Mesenchymal stem cell (in vitro differentiated cells and primary cell): ENCODE results near the gene PIP4K2A.

Experiments used
- DNase-seq: peaks from one replicate; pipeline ENCODE4 v3.0.0-alpha.2; 2013
- H2AFZ ChIP-seq: one replicate; pipeline ENCODE4 v1.6.1; 2013; ENCODE audit warnings: low read depth, mild to moderate bottlenecking, control low read depth, inconsistent platforms, low read length, moderate library complexity
- H2AK5ac ChIP-seq: 2 replicates; pipeline ENCODE4 v1.6.1; 2013; ENCODE audit warnings: low read length, moderate library complexity, mild to moderate bottlenecking, inconsistent platforms; ENCODE audit not compliant: severe bottlenecking
- H2BK120ac ChIP-seq: one replicate; pipeline ENCODE4 v1.6.1; 2013; ENCODE audit warnings: low read depth, mild to moderate bottlenecking, inconsistent platforms, low read length, moderate library complexity
- H2BK12ac ChIP-seq, 2 experiments: one replicate each; pipeline ENCODE4 v1.6.1; 2013; ENCODE audit warnings: inconsistent platforms in 2 of 2, low read length in 2 of 2, mild to moderate bottlenecking in 2 of 2, moderate library complexity in 2 of 2, control low read depth in 1 of 2
- H2BK15ac ChIP-seq: one replicate; pipeline ENCODE4 v1.6.1; 2013; ENCODE audit warnings: mild to moderate bottlenecking, low read depth, inconsistent platforms; ENCODE audit not compliant: poor library complexity, severe bottlenecking
- H2BK5ac ChIP-seq: 2 replicates; pipeline ENCODE4 v1.6.1; 2013; ENCODE audit warnings: low read depth, mild to moderate bottlenecking, low read length, control low read depth, inconsistent platforms; ENCODE audit not compliant: poor library complexity, severe bottlenecking
- H3K14ac ChIP-seq, 2 experiments: one replicate each; pipeline ENCODE4 v1.6.1; 2013; ENCODE audit warnings: inconsistent platforms in 2 of 2, low read length in 2 of 2, control low read depth in 1 of 2, mild to moderate bottlenecking in 1 of 2, moderate library complexity in 1 of 2
- H3K18ac ChIP-seq, 2 experiments: one replicate each; pipeline ENCODE4 v1.6.1; 2013; ENCODE audit warnings: inconsistent platforms in 2 of 2, low read length in 2 of 2, control low read depth in 1 of 2, low read depth in 1 of 2, mild to moderate bottlenecking in 1 of 2
- H3K23ac ChIP-seq, 2 experiments: one replicate each; pipeline ENCODE4 v1.6.1; 2013; ENCODE audit warnings: inconsistent platforms in 2 of 2, low read length in 2 of 2, mild to moderate bottlenecking in 2 of 2, moderate library complexity in 2 of 2, control low read depth in 1 of 2
- H3K27ac ChIP-seq: 2 replicates; pipeline ENCODE4 v1.5.1; 2013; ENCODE audit warnings: mild to moderate bottlenecking, moderate library complexity, low read length, control low read depth, inconsistent platforms; ENCODE audit not compliant: poor library complexity, severe bottlenecking
- H3K27me3 ChIP-seq, 2 experiments: 2 replicates each; pipeline versions ENCODE4 v1.6.1 to v1.7.0; 2013; ENCODE audit warnings: low read length in 2 of 2, mild to moderate bottlenecking in 2 of 2, moderate library complexity in 2 of 2, control low read depth in 1 of 2, inconsistent platforms in 1 of 2; ENCODE audit not compliant: control insufficient read depth in 1 of 2, insufficient read depth in 1 of 2
- H3K36me3 ChIP-seq, 2 experiments: 2 replicates each; pipeline versions ENCODE4 v1.6.1 to v1.7.0; 2013; ENCODE audit warnings: low read length in 2 of 2, control low read depth in 1 of 2, inconsistent platforms in 1 of 2, low read depth in 1 of 2, mild to moderate bottlenecking in 1 of 2; ENCODE audit not compliant: insufficient read depth in 2 of 2, control insufficient read depth in 1 of 2
- H3K4ac ChIP-seq, 2 experiments: one replicate each; pipeline ENCODE4 v1.6.1; 2013; ENCODE audit warnings: inconsistent platforms in 2 of 2, low read length in 2 of 2, mild to moderate bottlenecking in 2 of 2, moderate library complexity in 2 of 2, control low read depth in 1 of 2, low read depth in 1 of 2
- H3K4me1 ChIP-seq: 2 replicates; pipeline ENCODE4 v1.6.1; 2013; ENCODE audit warnings: low read depth, low read length, control low read depth; ENCODE audit not compliant: control insufficient read depth, insufficient read depth
- H3K4me2 ChIP-seq: 2 replicates; pipeline ENCODE4 v1.6.1; 2013; ENCODE audit warnings: low read length, mild to moderate bottlenecking, inconsistent platforms; ENCODE audit not compliant: poor library complexity, severe bottlenecking
- H3K4me3 ChIP-seq, 2 experiments: 2 replicates each; pipeline versions ENCODE4 v1.5.1 to v1.7.0; 2013; ENCODE audit warnings: low read length in 2 of 2, mild to moderate bottlenecking in 2 of 2, control low read depth in 1 of 2, low read depth in 1 of 2; ENCODE audit not compliant: insufficient read depth in 1 of 2
- H3K79me1 ChIP-seq: replicated peaks from 2 replicates; pipeline ENCODE4 v1.6.1; 2013; ENCODE audit warnings: mild to moderate bottlenecking, control low read depth, low read length, inconsistent platforms; ENCODE audit not compliant: poor library complexity, severe bottlenecking
- H3K9ac ChIP-seq: 2 replicates; pipeline ENCODE4 v1.7.0; 2013; ENCODE audit warnings: mild to moderate bottlenecking, low read length, moderate library complexity
- H3K9me3 ChIP-seq: 2 replicates; pipeline ENCODE4 v1.7.0; 2013; ENCODE audit warnings: mild to moderate bottlenecking, low read length; ENCODE audit not compliant: control insufficient read depth
- H4K8ac ChIP-seq: one replicate; pipeline ENCODE4 v1.6.1; 2013; ENCODE audit warnings: inconsistent platforms, mild to moderate bottlenecking, low read length, moderate library complexity
- H4K91ac ChIP-seq: one replicate; pipeline ENCODE4 v1.6.1; 2013; ENCODE audit warnings: mild to moderate bottlenecking, low read length, inconsistent platforms
- WGBS: methylation state at CpG from one replicate; pipeline ENCODE4 v1.1.7; 2013; ENCODE audit warnings: mixed read lengths; 5-methylcytosine and 5-hydroxymethylcytosine counted together

PIP4K2A gene

DNA sequence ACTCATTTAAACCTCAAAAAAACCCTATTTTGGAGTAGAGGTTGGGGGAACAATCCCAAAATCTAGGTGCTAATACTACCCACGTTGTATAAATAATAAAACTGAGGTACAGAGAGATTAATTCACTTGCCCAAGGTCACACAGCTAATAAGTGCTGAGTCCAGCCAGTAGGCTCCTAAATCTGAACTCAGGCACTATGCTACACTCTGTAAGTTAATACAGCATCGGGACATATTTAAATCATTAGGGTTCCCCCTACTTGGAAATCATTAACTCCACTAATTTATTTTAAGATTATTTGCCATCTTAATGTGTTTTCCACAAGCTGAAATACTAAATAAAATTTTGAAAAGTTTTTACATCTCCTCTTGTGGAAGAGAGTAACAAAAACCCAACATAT lies 24.2 kb downstream of the PIP4K2A start:
- Histone ChIP-seq H2BK12ac (no peak overlapping the region), H3K23ac (no peak overlapping the region), H3K14ac (no peak overlapping the region), H3K9me3 (no peaks in the 10 kb centered on the region), H4K91ac (no peak overlapping the region), H4K8ac (no peak overlapping the region), H3K4ac (no peak overlapping the region), H3K4me2 (no peak overlapping the region), H3K9ac (no peak overlapping the region), H3K27ac (no peak overlapping the region), H3K36me3 (no peaks in the 10 kb centered on the region), H2BK120ac (no peak overlapping the region), H2BK15ac (no peak overlapping the region), H2AK5ac (no peak overlapping the region), H3K4me1 (peaks cover 6% of the 10 kb centered on the region), H3K18ac (no peak overlapping the region), H2BK5ac (no peak overlapping the region), H2AFZ (no peak overlapping the region), H3K4me3 (no peak overlapping the region), H3K27me3 (no peaks in the 10 kb centered on the region), H3K79me1 (peaks cover 13% of the 10 kb centered on the region)
- DNase-seq = no peak
- WGBS = 67% methylated on average over 2 of the region's 2 CpGs

DNA sequence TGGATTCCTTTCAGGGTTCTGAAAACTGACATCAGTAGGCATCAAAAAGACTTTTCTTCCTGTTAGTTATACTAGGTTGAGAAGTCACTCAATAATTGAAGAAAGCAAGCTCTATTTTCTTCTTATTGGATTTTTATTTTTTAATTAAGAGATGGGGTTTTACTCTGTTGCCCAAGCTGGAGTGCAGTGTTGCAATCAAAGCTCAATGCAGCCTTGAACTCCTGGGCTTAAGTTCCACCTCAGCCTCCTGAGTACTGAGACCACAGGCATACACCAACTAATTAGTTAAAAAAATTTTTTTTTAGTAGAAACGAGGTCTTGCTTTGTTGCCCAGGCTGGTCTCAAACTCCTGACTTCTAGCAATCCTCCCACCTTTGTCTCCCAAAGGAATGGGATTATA lies 28.0 kb downstream of the PIP4K2A start:
- Histone ChIP-seq H4K8ac (no peak overlapping the region), H2BK15ac (no peak overlapping the region), H4K91ac (no peak overlapping the region), H3K9ac (no peak overlapping the region), H3K79me1 (peaks cover 11% of the 10 kb centered on the region), H3K27me3 (no peaks in the 10 kb centered on the region), H3K27ac (no peak overlapping the region), H2BK12ac (no peak overlapping the region), H3K4ac (no peak overlapping the region), H3K4me2 (no peak overlapping the region), H3K23ac (no peak overlapping the region), H2BK5ac (no peak overlapping the region), H3K14ac (no peak overlapping the region), H3K18ac (no peak overlapping the region), H3K36me3 (no peaks in the 10 kb centered on the region), H3K9me3 (no peaks in the 10 kb centered on the region), H3K4me1 (peaks cover 19% of the 10 kb centered on the region), H2AK5ac (no peak overlapping the region), H3K4me3 (no peak overlapping the region), H2BK120ac (no peak overlapping the region), H2AFZ (no peak overlapping the region)
- 100% methylated on average over 1 of the region's 1 CpG for WGBS
- DNase-seq = no peak

DNA sequence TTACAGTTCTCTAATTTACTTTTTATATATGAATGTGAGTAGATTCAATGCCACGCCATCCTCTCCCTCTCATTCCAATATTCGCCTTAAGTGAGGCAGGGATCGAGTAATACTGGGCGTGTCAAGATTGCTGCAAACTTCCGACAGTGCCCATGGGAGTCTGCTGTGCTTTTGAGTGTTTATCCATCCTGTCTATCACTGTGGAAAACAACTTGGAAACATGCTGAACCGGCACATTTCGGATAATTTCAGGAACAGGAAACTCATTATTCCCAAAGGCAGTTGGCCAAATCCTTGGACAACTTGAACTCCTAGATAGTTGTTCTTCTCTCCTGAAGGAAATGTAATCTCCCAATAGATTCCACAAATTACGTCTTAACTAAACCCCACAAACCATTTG lies 28.5 kb downstream of the PIP4K2A start:
- Histone ChIP-seq H3K27ac (no peak overlapping the region), H3K4ac (no peak overlapping the region), H2BK15ac (no peak overlapping the region), H2BK12ac (no peak overlapping the region), H3K4me2 (no peak overlapping the region), H3K4me1 (peaks cover 20% of the 10 kb centered on the region), H3K4me3 (no peak overlapping the region), H3K36me3 (no peaks in the 10 kb centered on the region), H3K23ac (no peak overlapping the region), H2AK5ac (no peak overlapping the region), H4K8ac (no peak overlapping the region), H2BK5ac (no peak overlapping the region), H2AFZ (no peak overlapping the region), H3K14ac (no peak overlapping the region), H3K9ac (no peak overlapping the region), H3K27me3 (no peaks in the 10 kb centered on the region), H3K9me3 (no peaks in the 10 kb centered on the region), H3K18ac (no peak overlapping the region), H4K91ac (no peak overlapping the region), H3K79me1 (peaks cover 8% of the 10 kb centered on the region), H2BK120ac (no peak overlapping the region)
- DNase-seq = no peak
- WGBS = 82% methylated on average over 8 of the region's 8 CpGs

DNA sequence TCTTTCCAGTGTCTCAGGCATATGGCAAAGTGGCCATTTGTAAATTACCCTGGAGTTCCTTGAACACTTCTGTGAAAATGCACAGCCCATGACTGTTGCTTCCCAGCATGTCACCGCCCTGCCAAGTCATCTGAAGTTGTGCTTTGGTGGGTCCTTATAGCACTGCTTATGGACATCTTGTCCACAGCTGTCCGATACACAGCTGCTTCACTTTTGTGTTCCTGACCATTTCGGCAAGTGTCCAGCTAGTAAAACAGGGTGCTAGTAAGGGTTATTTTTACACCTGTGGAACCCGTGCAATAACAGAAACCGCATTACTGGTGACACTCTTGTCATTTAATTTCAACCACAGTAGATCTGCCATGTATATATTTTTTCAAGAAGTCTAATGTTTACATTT lies 29.7 kb downstream of the PIP4K2A start:
- no peak overlapping the region for H3K27ac ChIP-seq

More for the DNA sequence above, 29.7 kb downstream of the PIP4K2A start:
- Histone ChIP-seq H3K4me1 (peaks cover 22% of the 10 kb centered on the region), H2AK5ac (peak overlapping the region; percentile 65), H3K79me1 (peaks cover 8% of the 10 kb centered on the region), H4K8ac (peak overlapping the region; percentile 16), H3K4me2 (no peak overlapping the region), H2BK120ac (no peak overlapping the region), H3K36me3 (no peaks in the 10 kb centered on the region), H2BK12ac (peak overlapping the region in 1 of 2 experiments; percentile 81), H2BK5ac (no peak overlapping the region), H2AFZ (no peak overlapping the region), H3K9ac (no peak overlapping the region), H3K23ac (no peak overlapping the region), H3K9me3 (no peaks in the 10 kb centered on the region), H3K18ac (peak overlapping the region in 1 of 2 experiments; percentile 37), H3K4me3 (no peak overlapping the region), H3K14ac (no peak overlapping the region), H2BK15ac (no peak overlapping the region), H3K27me3 (no peaks in the 10 kb centered on the region), H3K4ac (no peak overlapping the region), H4K91ac (peak overlapping the region; percentile 32)
- DNase-seq = no peak
- 91% methylated on average over 3 of the region's 5 CpGs for WGBS
